H1 (cell line): ENCODE data around the gene SLC7A5.

Source experiments
- ATF2 ChIP-seq: IDR thresholded peaks from 2 replicates; pipeline ENCODE4 v1.6.1; 2012; ENCODE audit warnings: low read length, inconsistent platforms
- CBX5 ChIP-seq: fragments of 300-800, 300-1000 bp; sonication (generic); IDR thresholded peaks from 2 replicates; pipeline ENCODE4 v1.7.1; 2016; ENCODE audit warnings: antibody characterized with exemption, low read length, low read depth
- CHD1 ChIP-seq: IDR thresholded peaks from 2 replicates; pipeline ENCODE4 v1.6.1; 2012; ENCODE audit warnings: low read depth, low read length, improper control_type of control experiment
- CTCF ChIP-seq, 3 experiments: IDR thresholded peaks; 1 replicate in 2 of 3; 2 replicates in 1 of 3; pipeline versions ENCODE4 v1.5.1 to v1.6.1; 2011; ENCODE audit warnings: low read length in 3 of 3, mild to moderate bottlenecking in 3 of 3, inconsistent platforms in 2 of 3, low read depth in 1 of 3, moderate library complexity in 1 of 3; ENCODE audit not compliant: insufficient read depth in 1 of 3; ENCODE audit errors: control extremely low read depth in 1 of 3
- EZH2 ChIP-seq: fragments of 200-600 bp; sonication (generic); IDR thresholded peaks from 2 replicates; pipeline ENCODE4 v1.7.1; 2012; ENCODE audit warnings: low read depth, mild to moderate bottlenecking, moderate library complexity, low read length, inconsistent platforms; ENCODE audit not compliant: severe bottlenecking
- POLR2A ChIP-seq, 2 experiments: IDR thresholded peaks; 1 replicate in 1 of 2; 2 replicates in 1 of 2; pipeline ENCODE4 v1.6.1; 2011; ENCODE audit warnings: low read depth in 2 of 2, low read length in 2 of 2, mild to moderate bottlenecking in 2 of 2; ENCODE audit errors: control extremely low read depth in 1 of 2
- POU5F1 ChIP-seq: IDR thresholded peaks from 2 replicates; pipeline ENCODE4 v1.6.1; 2011; ENCODE audit warnings: low read depth, mild to moderate bottlenecking, low read length, moderate library complexity
- RAD21 ChIP-seq, 2 experiments: IDR thresholded peaks in 1 of 2; conservative IDR thresholded peaks in 1 of 2; 2 replicates each; pipeline ENCODE4 v1.6.1; 2011; ENCODE audit warnings: low read depth in 2 of 2, low read length in 2 of 2, improper control_type of control experiment in 1 of 2, inconsistent platforms in 1 of 2, mild to moderate bottlenecking in 1 of 2, moderate library complexity in 1 of 2
- SIRT6 ChIP-seq: IDR thresholded peaks from one replicate; pipeline ENCODE4 v1.7.1; 2012; ENCODE audit warnings: low read length, inconsistent platforms
- SP1 ChIP-seq: IDR thresholded peaks from 2 replicates; pipeline ENCODE4 v1.6.1; 2011; ENCODE audit warnings: low read depth, low read length
- TAF1 ChIP-seq: IDR thresholded peaks from 2 replicates; pipeline ENCODE4 v1.6.1; 2011; ENCODE audit warnings: mild to moderate bottlenecking, low read depth, low read length
- TCF12 ChIP-seq: IDR thresholded peaks from 2 replicates; pipeline ENCODE4 v1.6.1; 2011; ENCODE audit warnings: low read depth, mild to moderate bottlenecking, low read length
- TF ChIP-seq, protein P1 (sequence below): IDR thresholded peaks from 2 replicates; pipeline ENCODE4 v1.6.1; 2011; ENCODE audit warnings: low read length, improper control_type of control experiment

- TF ChIP-seq CTCF (IDR thresholded peaks at IDR 0.05; ENCODE audit: control extremely low read depth in 1 of 3, insufficient read depth in 1 of 3, low read depth in 1 of 3, low read length in 3 of 3): no peak
- TF ChIP-seq RAD21 (IDR thresholded peaks at IDR 0.05 in 1 of 2, conservative IDR thresholded peaks at IDR 0.05 in 1 of 2; ENCODE audit: low read depth in 2 of 2, low read length in 2 of 2): no peak
- TF ChIP-seq TAF1: no peak
- no peak for TF ChIP-seq POLR2A (IDR thresholded peaks at IDR 0.05; ENCODE audit: control extremely low read depth in 1 of 2, low read depth in 2 of 2, low read length in 2 of 2)
- TF ChIP-seq EZH2: no peak
- no peak for TF ChIP-seq CHD1
- no peak for TF ChIP-seq TCF12
- TF ChIP-seq, protein P1, sequence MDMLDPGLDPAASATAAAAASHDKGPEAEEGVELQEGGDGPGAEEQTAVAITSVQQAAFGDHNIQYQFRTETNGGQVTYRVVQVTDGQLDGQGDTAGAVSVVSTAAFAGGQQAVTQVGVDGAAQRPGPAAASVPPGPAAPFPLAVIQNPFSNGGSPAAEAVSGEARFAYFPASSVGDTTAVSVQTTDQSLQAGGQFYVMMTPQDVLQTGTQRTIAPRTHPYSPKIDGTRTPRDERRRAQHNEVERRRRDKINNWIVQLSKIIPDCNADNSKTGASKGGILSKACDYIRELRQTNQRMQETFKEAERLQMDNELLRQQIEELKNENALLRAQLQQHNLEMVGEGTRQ: no peak
- TF ChIP-seq ATF2: no peak
- no peak for TF ChIP-seq SP1
- no peak for TF ChIP-seq CBX5
- TF ChIP-seq POU5F1: no peak
- TF ChIP-seq SIRT6: no peak
Measured at GRCh38 chr16:87826798-87827587, 42.3 kb downstream of the SLC7A5 start.
